PC-9 (cell line): ENCODE data around the gene IGFBP6.

Experiments used
- EZH2 ChIP-seq: fragments of 200-600 bp; sonication (generic); IDR thresholded peaks from 2 replicates; pipeline ENCODE4 v1.8.0; 2017; ENCODE audit warnings: antibody characterized with exemption, low read depth
- TF ChIP-seq, protein P1 (sequence below): fragments of 200-600 bp; sonication (generic); conservative IDR thresholded peaks from 2 replicates; pipeline ENCODE4 v1.6.1; 2017; ENCODE audit warnings: mixed run types, antibody characterized with exemption, mild to moderate bottlenecking, moderate library complexity

- TF ChIP-seq, protein P1, sequence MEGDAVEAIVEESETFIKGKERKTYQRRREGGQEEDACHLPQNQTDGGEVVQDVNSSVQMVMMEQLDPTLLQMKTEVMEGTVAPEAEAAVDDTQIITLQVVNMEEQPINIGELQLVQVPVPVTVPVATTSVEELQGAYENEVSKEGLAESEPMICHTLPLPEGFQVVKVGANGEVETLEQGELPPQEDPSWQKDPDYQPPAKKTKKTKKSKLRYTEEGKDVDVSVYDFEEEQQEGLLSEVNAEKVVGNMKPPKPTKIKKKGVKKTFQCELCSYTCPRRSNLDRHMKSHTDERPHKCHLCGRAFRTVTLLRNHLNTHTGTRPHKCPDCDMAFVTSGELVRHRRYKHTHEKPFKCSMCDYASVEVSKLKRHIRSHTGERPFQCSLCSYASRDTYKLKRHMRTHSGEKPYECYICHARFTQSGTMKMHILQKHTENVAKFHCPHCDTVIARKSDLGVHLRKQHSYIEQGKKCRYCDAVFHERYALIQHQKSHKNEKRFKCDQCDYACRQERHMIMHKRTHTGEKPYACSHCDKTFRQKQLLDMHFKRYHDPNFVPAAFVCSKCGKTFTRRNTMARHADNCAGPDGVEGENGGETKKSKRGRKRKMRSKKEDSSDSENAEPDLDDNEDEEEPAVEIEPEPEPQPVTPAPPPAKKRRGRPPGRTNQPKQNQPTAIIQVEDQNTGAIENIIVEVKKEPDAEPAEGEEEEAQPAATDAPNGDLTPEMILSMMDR = peak; percentile 95
- TF ChIP-seq EZH2 = no peak
Measured at GRCh38 chr12:53099071-53099882, 1.8 kb downstream of the IGFBP6 start.
